Activated B cell treated with CpG ODN at 0.5 μM for 24 hours (primary cell): ENCODE measurements around the gene RNH1. TPM values are rescaled to one million over a fixed set of nuclear protein-coding genes. Genes with fewer than 3 reads are reported as not detected.

Experiments
- ATAC-seq: fragments of 200-7000 bp; cut with Tn5 transposase; one replicate; pipeline ENCODE4 v1.10.0; 2021; ENCODE audit warnings: low read depth, mild to moderate bottlenecking, moderate library complexity
- CTCF ChIA-PET: fragments of 350-600 bp; sonication (Branson Sonifier 250); formaldehyde crosslinking; loops from one replicate; lab custom pipeline; 2021; ENCODE audit warnings: antibody characterized with exemption; lab: Charles Lee
- POLR2A ChIA-PET: fragments of 350-600 bp; sonication (Branson Sonifier 250); formaldehyde crosslinking; loops from one replicate; lab custom pipeline; 2021; ENCODE audit warnings: antibody characterized with exemption; lab: Charles Lee
- DNase-seq: peaks from one replicate; pipeline ENCODE4 v3.0.0; 2022
- H3K27ac Mint-ChIP-seq: one replicate; pipeline ENCODE4 v1.8.0; 2020; ENCODE audit warnings: mixed read lengths
- H3K27me3 Mint-ChIP-seq: one replicate; pipeline ENCODE4 v1.8.0; 2021; ENCODE audit warnings: mixed read lengths
- H3K36me3 Mint-ChIP-seq: one replicate; pipeline ENCODE4 v1.8.0; 2021; ENCODE audit warnings: low read depth, mixed read lengths
- H3K4me1 Mint-ChIP-seq: one replicate; pipeline ENCODE4 v1.8.0; 2021; ENCODE audit warnings: mixed read lengths
- H3K4me3 Mint-ChIP-seq: one replicate; pipeline ENCODE4 v1.8.0; 2020; ENCODE audit warnings: mild to moderate bottlenecking, mixed read lengths
- H3K9me3 Mint-ChIP-seq: one replicate; pipeline ENCODE4 v1.8.0; 2020; ENCODE audit warnings: mixed read lengths
- CTCF ChIP-seq: fragments of 200-600 bp; IDR thresholded peaks from one replicate; pipeline ENCODE4 v1.8.0; 2022; ENCODE audit warnings: antibody characterized with exemption, mild to moderate bottlenecking
- intact Hi-C: fragments of 100-400 bp; cut with micrococcal nuclease; formaldehyde crosslinking; loops from one replicate; pipeline ENCODE4 v1.15.1; 2024
- total RNA-seq: library from RNA; stranded (reverse); gene quantifications from 2 replicates; pipeline ENCODE4 v1.2.3, GENCODE V29; 2022

RNH1 gene
- total RNA-seq, 1 donor from 2014 or later: 101 TPM

GRCh38 chr11:551131-551530 is 44.1 kb upstream of the RNH1 start:
- TF ChIP-seq CTCF: no peak
- no peak for DNase-seq
- Mint-ChIP-seq H3K9me3 (no peaks in the 10 kb centered on the region), H3K27ac (no peak overlapping the region), H3K4me1 (no peaks in the 10 kb centered on the region), H3K36me3 (no peaks in the 10 kb centered on the region), H3K4me3 (no peak overlapping the region), H3K27me3 (no peaks in the 10 kb centered on the region)
- intact Hi-C loops: no loop called here
- no peak for ATAC-seq
- POLR2A ChIA-PET: no interaction called here
- CTCF ChIA-PET: no interaction called here

- ATAC-seq (no peak), DNase-seq (no peak)
- TF ChIP-seq CTCF: no peak
- H3K9me3 Mint-ChIP-seq: no peaks in the 10 kb centered on the region
- peaks cover 2% of the 10 kb centered on the region for H3K36me3 Mint-ChIP-seq
- H3K4me3 Mint-ChIP-seq: no peak overlapping the region
- CTCF ChIA-PET: no interaction called here
- no peaks in the 10 kb centered on the region for H3K27me3 Mint-ChIP-seq
- POLR2A ChIA-PET: no interaction called here
- intact Hi-C loops: no loop called here
- no peaks in the 10 kb centered on the region for H3K4me1 Mint-ChIP-seq
- no peak overlapping the region for H3K27ac Mint-ChIP-seq
Observed at GRCh38 chr11:550746-551085, 43.7 kb upstream of the RNH1 start.

- H3K36me3 Mint-ChIP-seq: peaks cover 5% of the 10 kb centered on the region
- ChIA-PET POLR2A (no interaction called here), CTCF (no interaction called here)
- H3K9me3 Mint-ChIP-seq: no peaks in the 10 kb centered on the region
- H3K27ac Mint-ChIP-seq: no peak overlapping the region
- H3K27me3 Mint-ChIP-seq: no peaks in the 10 kb centered on the region
- DNase-seq (no peak), ATAC-seq (no peak)
- no peaks in the 10 kb centered on the region for H3K4me1 Mint-ChIP-seq
- no peak for TF ChIP-seq CTCF
- no peak overlapping the region for H3K4me3 Mint-ChIP-seq
- intact Hi-C loops: no loop called here
Observed at GRCh38 chr11:550021-550745, 43.1 kb upstream of the RNH1 start.

- no peaks in the 10 kb centered on the region for H3K4me1 Mint-ChIP-seq
- no peaks in the 10 kb centered on the region for H3K27me3 Mint-ChIP-seq
- DNase-seq: no peak
- peak; percentile 34 for ATAC-seq
- H3K36me3 Mint-ChIP-seq: peaks cover 5% of the 10 kb centered on the region
- no peak for TF ChIP-seq CTCF
- no peaks in the 10 kb centered on the region for H3K9me3 Mint-ChIP-seq
- intact Hi-C loops: no loop called here
- ChIA-PET CTCF (interaction anchor here (0.6 kb wide), 1 partner anchor 175 kb away, joined by 3 read pairs; no protein-coding TSS in a partner anchor), POLR2A (no interaction called here)
- H3K27ac Mint-ChIP-seq: no peak overlapping the region
- no peak overlapping the region for H3K4me3 Mint-ChIP-seq
Observed at GRCh38 chr11:548700-549603, 41.9 kb upstream of the RNH1 start.

GRCh38 chr11:545171-545570 is 38.1 kb upstream of the RNH1 start:
- DNase-seq: no peak

More at GRCh38 chr11:545171-545570, 38.1 kb upstream of the RNH1 start:
- Mint-ChIP-seq H3K36me3 (peaks cover 8% of the 10 kb centered on the region), H3K27ac (no peak overlapping the region), H3K27me3 (no peaks in the 10 kb centered on the region), H3K4me1 (peaks cover 1% of the 10 kb centered on the region), H3K9me3 (no peaks in the 10 kb centered on the region), H3K4me3 (no peak overlapping the region)
- no peak for ATAC-seq
- intact Hi-C loops: no loop called here
- ChIA-PET CTCF (interaction anchor here (0.9 kb wide), 1 partner anchor 10 kb away, joined by 3 read pairs; no protein-coding TSS in a partner anchor), POLR2A (interaction anchor here (1.0 to 1.3 kb wide), 2 partner anchors 9 to 15 kb away, joined by 3 to 5 read pairs; partner anchors contain the start of gene LMNTD2)
- TF ChIP-seq CTCF: no peak
